Measurements from ENCODE around the gene FBH1.
"Not testable (repeated sequence)": the region's sequence is repeated elsewhere in the genome, so short reads cannot be mapped to it uniquely, and the experiment has no call there.

Gene FBH1

DNA sequence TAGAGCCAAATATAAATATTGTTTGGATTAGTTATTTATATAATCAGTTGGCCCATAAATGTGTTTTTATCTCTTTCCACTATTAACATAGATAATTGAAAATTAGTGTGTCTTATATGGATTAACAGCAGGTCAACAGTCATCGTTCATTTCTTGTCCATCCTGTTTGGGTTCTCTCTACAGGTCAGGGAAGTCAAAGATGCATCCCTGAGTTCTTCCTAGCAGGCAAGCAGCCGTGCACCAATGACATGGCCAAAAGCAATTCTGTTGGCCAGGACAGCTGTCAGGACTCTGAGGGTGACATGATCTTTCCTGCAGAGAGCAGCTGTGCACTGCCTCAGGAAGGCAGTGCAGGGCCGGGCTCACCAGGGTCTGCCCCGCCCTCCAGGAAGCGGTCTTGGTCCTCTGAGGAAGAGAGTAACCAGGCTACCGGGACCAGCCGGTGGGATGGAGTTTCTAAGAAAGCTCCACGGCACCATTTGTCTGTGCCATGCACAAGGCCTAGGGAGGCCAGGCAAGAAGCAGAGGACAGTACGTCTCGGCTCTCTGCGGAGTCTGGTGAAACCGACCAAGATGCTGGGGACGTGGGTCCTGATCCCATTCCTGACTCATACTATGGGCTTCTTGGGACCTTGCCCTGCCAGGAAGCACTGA is 15.9 kb downstream of the FBH1 start:
- DNase-seq, result no peak

DNA sequence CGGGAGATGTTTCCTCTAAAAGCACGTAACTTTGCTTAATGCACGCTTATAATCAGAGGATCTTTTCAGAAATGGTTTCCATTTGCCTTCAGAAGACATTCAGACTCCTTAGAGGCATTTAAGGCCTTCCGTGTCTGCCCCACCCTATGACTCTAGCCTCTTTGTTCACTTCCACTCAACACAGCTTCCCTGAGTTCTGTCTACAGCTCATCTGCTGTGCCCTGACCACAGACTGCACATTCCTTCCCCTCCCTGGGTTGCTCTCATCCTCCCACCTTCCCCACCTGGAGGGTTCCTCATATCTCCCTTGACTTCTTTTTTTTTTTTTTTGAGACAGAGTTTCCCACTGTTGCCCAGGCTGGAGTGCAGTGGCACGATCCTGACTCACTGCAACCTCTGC is 16.6 kb downstream of the FBH1 start:
- DNase-seq, result no peak

GRCh38 chr10:5908676-5909075 is 18.6 kb downstream of the FBH1 start:
- DNase-seq, result not testable (repeated sequence)

- no peak for DNase-seq
These were observed 20.5 kb downstream of the FBH1 start for GRCh38 chr10:5910323-5911100.

DNA sequence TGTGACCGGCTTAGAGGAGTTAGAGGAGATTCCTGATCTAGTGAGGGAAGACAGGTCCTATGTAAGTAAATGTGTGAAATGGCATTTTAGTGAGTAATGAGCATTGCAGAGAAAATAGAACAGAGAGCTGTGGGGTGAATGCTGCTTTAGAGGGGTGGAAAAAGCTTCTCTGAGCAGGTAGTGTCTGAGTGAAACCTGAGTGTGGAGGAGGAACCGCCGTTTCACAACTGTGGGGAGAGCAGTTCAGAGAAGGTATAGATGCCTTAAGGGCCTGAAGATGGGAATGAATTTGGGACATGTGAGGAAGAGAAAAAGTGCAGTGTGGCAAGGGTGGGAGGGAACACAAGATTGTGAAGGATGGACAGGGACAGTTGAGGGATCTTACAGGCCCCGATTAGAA is 21.6 kb downstream of the FBH1 start:
- no peak for DNase-seq

GRCh38 chr10:5913736-5914135 is 23.7 kb downstream of the FBH1 start:
- DNase-seq, result no peak

DNA sequence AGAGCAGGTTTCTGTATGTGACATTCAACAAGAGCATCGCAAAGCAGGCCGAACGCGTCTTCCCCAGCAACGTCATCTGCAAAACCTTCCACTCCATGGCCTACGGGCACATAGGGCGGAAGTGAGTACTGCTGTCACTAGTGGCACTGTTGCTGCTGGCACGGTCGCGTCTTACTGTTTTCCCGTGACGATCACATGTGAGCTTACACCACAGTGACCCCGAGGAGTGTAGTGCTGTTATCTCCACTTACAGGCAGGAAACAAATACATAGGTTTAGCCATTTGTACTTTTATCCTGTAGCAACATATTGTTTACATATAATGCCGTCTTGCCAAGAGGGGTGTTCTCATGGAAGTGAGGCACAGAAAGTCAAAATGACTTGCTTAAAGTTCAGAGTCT is 25.4 kb downstream of the FBH1 start:
- no peak for DNase-seq

GRCh38 chr10:5917305-5917704 is 27.3 kb downstream of the FBH1 start:
- DNase-seq, result no peak

DNA sequence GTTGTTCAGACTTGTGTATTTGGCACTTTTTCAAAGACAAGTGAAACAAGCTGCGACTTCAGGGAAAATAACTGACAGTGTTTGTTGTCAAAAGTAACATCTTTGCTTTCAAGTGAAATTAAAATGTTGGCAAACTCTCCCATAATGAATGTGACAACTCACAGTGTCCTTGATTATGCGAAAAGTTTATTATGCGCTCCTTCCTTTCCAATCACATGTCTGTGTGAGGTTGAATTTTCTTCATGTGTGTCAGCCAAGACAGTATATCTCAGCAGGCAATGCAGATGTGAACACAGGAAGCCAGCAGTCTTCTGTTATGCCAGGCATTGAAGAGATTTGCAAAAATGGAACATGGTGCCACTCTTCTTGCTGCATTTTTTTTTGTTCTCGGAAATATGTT is 28.7 kb downstream of the FBH1 start:
- no peak for DNase-seq

GRCh38 chr10:5919568-5919967 is 29.5 kb downstream of the FBH1 start:
- DNase-seq, result no peak

DNA sequence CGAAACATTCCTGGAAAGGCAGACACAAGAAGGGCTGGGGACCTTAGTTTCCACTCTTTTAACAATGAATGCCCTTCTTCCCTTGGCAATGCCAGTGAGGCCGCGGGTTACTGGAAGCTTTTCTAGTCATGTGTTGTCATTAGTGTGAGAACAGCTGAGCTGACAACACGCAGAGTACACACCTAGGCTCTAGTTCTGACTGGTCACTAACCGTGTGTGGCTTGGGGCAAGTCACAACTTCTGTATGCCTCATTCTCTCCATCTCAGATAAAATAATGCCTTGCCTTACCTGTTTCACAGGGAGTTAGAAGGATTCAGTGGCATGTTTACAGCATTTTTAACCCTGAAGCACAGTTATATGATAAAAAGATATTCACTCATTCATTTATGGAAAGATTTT is 31.7 kb downstream of the FBH1 start:
- no peak for DNase-seq

DNA sequence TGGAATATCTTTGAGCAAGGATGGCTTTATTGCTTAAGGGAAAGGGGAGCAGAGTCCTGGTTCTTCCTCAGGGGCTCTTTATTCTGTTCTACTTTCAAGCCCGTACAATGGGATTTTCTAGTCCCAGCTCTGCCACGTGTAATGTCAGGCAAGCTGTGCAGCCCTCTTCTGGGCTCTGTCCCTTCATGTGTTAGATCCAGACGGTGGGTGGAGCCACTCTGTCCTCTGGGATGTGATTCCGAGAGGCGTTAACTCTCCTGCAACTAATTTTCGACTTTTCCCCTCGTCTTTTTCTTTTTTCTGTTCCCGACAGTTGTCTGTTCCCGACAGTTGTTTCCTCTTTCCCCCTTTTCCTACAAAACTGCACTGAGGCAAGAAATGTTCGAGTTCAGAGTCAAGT is 34.8 kb downstream of the FBH1 start:
- DNase-seq, result no peak

DNA sequence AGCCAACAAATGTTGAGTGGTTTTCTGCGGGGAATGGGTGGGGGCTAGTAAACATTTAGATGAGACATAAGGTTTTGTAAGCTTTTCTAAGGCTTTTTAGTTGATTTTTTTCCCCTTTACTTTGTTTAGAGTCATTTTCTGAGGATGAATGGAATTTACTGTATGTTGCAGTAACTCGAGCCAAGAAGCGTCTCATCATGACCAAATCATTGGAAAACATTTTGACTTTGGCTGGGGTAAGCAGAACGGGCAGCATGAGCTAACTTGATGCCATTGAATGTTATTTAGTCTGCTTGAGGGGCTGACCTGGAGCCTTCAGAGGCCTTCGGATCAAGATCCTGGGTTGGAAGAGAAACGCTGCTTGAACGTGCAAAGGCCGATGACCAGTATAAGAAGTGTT is 37.3 kb downstream of the FBH1 start:
- DNase-seq, result no peak

DNA sequence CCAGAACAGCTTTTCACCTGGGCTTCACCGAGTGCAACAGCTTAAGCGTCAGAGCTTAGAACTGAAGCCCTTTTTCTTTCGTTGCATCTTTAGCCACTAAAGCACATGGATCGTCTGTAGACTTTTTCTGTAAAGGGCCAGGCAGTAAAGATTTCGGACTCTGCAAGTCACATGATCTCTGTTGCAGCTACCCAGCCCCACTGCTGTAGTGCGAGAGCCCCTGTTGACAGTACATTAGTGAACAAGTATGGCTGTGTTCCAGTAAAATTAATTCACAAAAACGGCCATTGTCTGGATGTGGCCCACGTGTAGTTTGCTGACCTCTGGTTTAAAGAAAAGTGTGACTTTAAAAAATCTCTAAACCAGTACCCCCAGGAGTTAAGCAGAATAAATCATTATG is 39.4 kb downstream of the FBH1 start:
- DNase-seq, result no peak

GRCh38 chr10:5930272-5930671 is 40.2 kb downstream of the FBH1 start:
- no peak for DNase-seq

GRCh38 chr10:5932345-5932744 is 42.3 kb downstream of the FBH1 start:
- no peak for DNase-seq

- DNase-seq, result no peak
These were observed 44.0 kb downstream of the FBH1 start for GRCh38 chr10:5933909-5934546.

- no peak for DNase-seq
These were observed 45.6 kb downstream of the FBH1 start for GRCh38 chr10:5935628-5936027.

GRCh38 chr10:5937016-5937415 is 47.0 kb downstream of the FBH1 start:
- no peak for DNase-seq

DNA sequence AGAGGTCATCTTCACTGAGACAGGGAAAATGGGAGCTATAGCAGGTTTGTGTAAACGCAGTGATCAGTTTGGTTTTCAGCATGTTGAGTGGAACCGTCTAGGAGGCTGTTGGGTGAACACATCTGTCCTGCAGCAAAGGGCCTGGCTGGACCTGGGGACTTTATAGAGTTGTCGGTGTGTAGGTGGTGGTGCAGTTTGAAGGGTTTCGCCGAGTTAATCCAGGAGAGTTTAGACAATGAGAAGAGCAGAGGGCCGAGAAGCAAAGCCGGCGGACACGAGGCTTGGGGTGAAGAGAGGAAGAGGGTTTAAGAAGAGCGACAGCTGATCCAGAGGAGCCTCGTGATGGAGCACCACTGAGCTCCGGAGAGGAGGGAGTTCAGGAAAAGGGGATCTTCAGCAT is 48.2 kb downstream of the FBH1 start:
- DNase-seq, result no peak

GRCh38 chr10:5940807-5941218 is 50.8 kb downstream of the FBH1 start:
- no peak for DNase-seq

DNA sequence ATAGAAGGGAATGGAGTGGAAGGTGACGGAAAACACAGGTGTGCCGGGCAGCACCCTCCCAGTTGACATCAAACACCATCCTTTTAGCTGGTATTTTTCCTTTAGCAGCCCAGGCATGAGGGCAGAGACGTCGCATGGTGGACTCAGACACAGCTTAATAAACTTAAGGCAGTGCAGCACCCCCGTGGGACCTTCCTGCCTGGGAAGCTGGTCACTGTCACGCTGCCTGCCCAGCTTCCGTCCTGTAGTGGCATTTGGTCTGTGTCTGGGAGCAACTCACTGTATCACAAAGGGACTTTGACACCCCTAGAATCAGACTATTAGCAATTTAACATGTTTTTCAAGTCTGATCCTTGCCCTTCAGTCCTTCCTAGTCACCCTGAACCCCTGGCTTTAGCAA is 51.5 kb downstream of the FBH1 start:
- DNase-seq, result no peak

- no peak for DNase-seq
These were observed 52.0 kb downstream of the FBH1 start for GRCh38 chr10:5942001-5942400.

DNA sequence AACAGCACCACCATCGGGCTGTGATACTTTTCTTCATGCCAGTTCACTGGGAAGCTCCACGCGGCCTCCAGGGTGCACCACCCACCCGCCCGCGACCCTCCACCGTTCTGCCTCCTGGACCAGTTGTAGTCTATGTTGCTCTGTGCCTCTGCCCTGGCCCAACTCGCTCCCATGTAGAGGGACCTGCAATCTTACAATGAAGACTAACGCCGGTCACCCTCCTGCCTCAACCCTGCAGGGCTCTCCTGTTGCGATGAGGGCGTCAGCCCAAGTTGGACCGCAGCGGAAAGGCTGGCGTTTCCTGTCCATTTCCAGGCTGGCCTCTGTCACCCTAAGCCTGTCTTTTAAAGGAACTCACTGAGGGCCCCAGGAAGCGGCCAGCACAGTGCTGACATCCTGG is 52.4 kb downstream of the FBH1 start:
- DNase-seq, result no peak
